DMS79 treated with DMSO at 0.1 percent for 48 hours (cell line): ENCODE measurements around the gene BCL2.
"Not testable (repeated sequence)": the region's sequence is repeated elsewhere in the genome, so short reads cannot be mapped to it uniquely, and the experiment has no call there.

Experiments
- DNase-seq: peaks from one replicate; lab custom pipeline; 2025; lab: John Stamatoyannopoulos, UW

BCL2 gene

GRCh38 chr18:63319383-63320122 lies at the start of gene BCL2:
Gene BCL2 (minus strand): TSS chr18:63319769.
- peak; percentile 75 for DNase-seq

- DNase-seq, result no peak
Measured at GRCh38 chr18:63368611-63369010, 49.0 kb upstream of the BCL2 start.

- DNase-seq, result peak; percentile 95
Measured at GRCh38 chr18:63367053-63367953, 47.7 kb upstream of the BCL2 start, which contains the start of gene KDSR. Gene KDSR (minus strand): TSS chr18:63367206. CDS start chr18:63367118, 88 bp downstream.

- DNase-seq, result peak; percentile 63
Measured at GRCh38 chr18:63366213-63367052, 46.9 kb upstream of the BCL2 start.

- DNase-seq, result no peak
Measured at GRCh38 chr18:63365876-63366212, 46.3 kb upstream of the BCL2 start.

GRCh38 chr18:63363951-63364350 lies 44.4 kb upstream of the BCL2 start:
- no peak for DNase-seq

GRCh38 chr18:63363420-63363819 lies 43.9 kb upstream of the BCL2 start:
- not testable (repeated sequence) for DNase-seq

GRCh38 chr18:63356272-63356896 lies 36.8 kb upstream of the BCL2 start:
- no peak for DNase-seq

- no peak for DNase-seq
Measured at GRCh38 chr18:63350230-63350629, 30.7 kb upstream of the BCL2 start.

GRCh38 chr18:63348508-63349136 lies 29.1 kb upstream of the BCL2 start:
- no peak for DNase-seq

GRCh38 chr18:63346480-63347183 lies 27.1 kb upstream of the BCL2 start:
- no peak for DNase-seq

- no peak for DNase-seq
Measured at GRCh38 chr18:63346031-63346430, 26.5 kb upstream of the BCL2 start.

- DNase-seq, result no peak
Measured at GRCh38 chr18:63344918-63345317, 25.3 kb upstream of the BCL2 start.

- DNase-seq, result no peak
Measured at GRCh38 chr18:63344263-63344662, 24.7 kb upstream of the BCL2 start.

GRCh38 chr18:63342206-63342605 lies 22.6 kb upstream of the BCL2 start:
- no peak for DNase-seq

GRCh38 chr18:63339920-63340484 lies 20.4 kb upstream of the BCL2 start:
- DNase-seq, result peak; percentile 24

GRCh38 chr18:63336366-63337099 lies 17.0 kb upstream of the BCL2 start:
- DNase-seq, result no peak

- no peak for DNase-seq
Measured at GRCh38 chr18:63331105-63331504, 11.5 kb upstream of the BCL2 start.

- no peak for DNase-seq
Measured at GRCh38 chr18:63329431-63330145, 10.0 kb upstream of the BCL2 start.
